ENCODE measurements around the gene TLR5.

DNA sequence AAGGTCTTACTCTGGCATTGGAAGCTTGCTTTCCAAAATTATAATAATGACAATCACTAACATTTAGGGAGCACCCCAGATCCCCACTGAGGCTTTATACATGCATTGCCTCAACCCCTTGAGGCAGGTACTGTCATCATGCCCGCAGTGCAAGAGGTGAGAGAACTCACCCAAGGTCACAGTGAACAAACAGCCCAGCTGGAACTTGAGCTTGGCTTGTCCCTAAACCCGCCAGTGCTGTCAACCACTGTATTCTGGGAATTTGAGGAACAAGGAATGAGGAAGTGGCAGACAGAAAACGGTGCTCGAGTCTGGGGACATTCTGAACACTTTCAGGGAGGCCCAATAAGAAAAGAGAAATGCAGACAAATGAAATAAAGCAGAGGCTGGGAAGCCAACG, 34.6 kb upstream of the TLR5 start:
- TF ChIP-seq POLR2A (IDR thresholded peaks at IDR 0.05) (no peak), EP300 (IDR thresholded peaks at IDR 0.05) (no peak)
- TF ChIP-seq, protein P1, sequence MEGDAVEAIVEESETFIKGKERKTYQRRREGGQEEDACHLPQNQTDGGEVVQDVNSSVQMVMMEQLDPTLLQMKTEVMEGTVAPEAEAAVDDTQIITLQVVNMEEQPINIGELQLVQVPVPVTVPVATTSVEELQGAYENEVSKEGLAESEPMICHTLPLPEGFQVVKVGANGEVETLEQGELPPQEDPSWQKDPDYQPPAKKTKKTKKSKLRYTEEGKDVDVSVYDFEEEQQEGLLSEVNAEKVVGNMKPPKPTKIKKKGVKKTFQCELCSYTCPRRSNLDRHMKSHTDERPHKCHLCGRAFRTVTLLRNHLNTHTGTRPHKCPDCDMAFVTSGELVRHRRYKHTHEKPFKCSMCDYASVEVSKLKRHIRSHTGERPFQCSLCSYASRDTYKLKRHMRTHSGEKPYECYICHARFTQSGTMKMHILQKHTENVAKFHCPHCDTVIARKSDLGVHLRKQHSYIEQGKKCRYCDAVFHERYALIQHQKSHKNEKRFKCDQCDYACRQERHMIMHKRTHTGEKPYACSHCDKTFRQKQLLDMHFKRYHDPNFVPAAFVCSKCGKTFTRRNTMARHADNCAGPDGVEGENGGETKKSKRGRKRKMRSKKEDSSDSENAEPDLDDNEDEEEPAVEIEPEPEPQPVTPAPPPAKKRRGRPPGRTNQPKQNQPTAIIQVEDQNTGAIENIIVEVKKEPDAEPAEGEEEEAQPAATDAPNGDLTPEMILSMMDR (IDR thresholded peaks at IDR 0.05), result no peak
